ENCODE data around the gene TOX2.

Gene TOX2

GRCh38 chr20:44083220-44083933 is 168.7 kb downstream of the TOX2 start:
- no peak for DNase-seq

- DNase-seq: no peak
Measured at GRCh38 chr20:44084439-44084838, 169.8 kb downstream of the TOX2 start.

GRCh38 chr20:44084891-44085290 is 170.2 kb downstream of the TOX2 start:
- DNase-seq: no peak

- DNase-seq: no peak
Measured at GRCh38 chr20:44085616-44086434, 171.2 kb downstream of the TOX2 start.

GRCh38 chr20:44087051-44087856 is 172.6 kb downstream of the TOX2 start:
- no peak for DNase-seq

GRCh38 chr20:44087857-44088120 is 173.1 kb downstream of the TOX2 start:
- no peak for DNase-seq

- DNase-seq: peak; percentile 34 to 50 (median 48)
Measured at GRCh38 chr20:44089987-44090674, 175.5 kb downstream of the TOX2 start.

- DNase-seq: no peak
Measured at GRCh38 chr20:44091026-44091425, 176.4 kb downstream of the TOX2 start.

- peak; percentile 64 to 70 (median 67) for DNase-seq
Measured at GRCh38 chr20:44092551-44093248, 178.0 kb downstream of the TOX2 start.

GRCh38 chr20:44093249-44093582 is 178.6 kb downstream of the TOX2 start:
- DNase-seq: no peak

GRCh38 chr20:44095831-44096230 is 181.2 kb downstream of the TOX2 start:
- no peak for DNase-seq

- DNase-seq: no peak
Measured at GRCh38 chr20:44097521-44098255, 183.0 kb downstream of the TOX2 start.

GRCh38 chr20:44098256-44098630 is 183.6 kb downstream of the TOX2 start:
- no peak for DNase-seq

- no peak for DNase-seq
Measured at GRCh38 chr20:44098657-44099056, 184.0 kb downstream of the TOX2 start.

GRCh38 chr20:44099832-44100231 is 185.2 kb downstream of the TOX2 start:
- no peak for DNase-seq

- no peak for DNase-seq
Measured at GRCh38 chr20:44102582-44102981, 187.9 kb downstream of the TOX2 start.

- DNase-seq: no peak
Measured at GRCh38 chr20:44104798-44105517, 190.3 kb downstream of the TOX2 start.

- DNase-seq: peak; percentile 5 to 20 (median 8)
Measured at GRCh38 chr20:44106615-44107014, 192.0 kb downstream of the TOX2 start.

- DNase-seq: no peak
Measured at GRCh38 chr20:44109951-44110361, 195.3 kb downstream of the TOX2 start.

- DNase-seq: no peak
Measured at GRCh38 chr20:44110816-44111568, 196.3 kb downstream of the TOX2 start.

All from suppressor macrophage treated with lipopolysaccharide for 1 hour (primary cell).